Left ventricle myocardium inferior (tissue), 1 donor: ENCODE results near the gene SLC39A11. TPM values are rescaled to one million over a fixed set of nuclear protein-coding genes. Genes with fewer than 3 reads are reported as not detected.

Experiments
- DNase-seq: peaks from one replicate; pipeline ENCODE4 v3.0.0-alpha.2; 2020
- H3K27ac ChIP-seq: fragments of 200-600 bp; replicated peaks from 2 replicates; pipeline ENCODE4 v1.8.0; 2021
- H3K27me3 ChIP-seq: fragments of 200-600 bp; 2 replicates; pipeline ENCODE4 v1.8.0; 2021; ENCODE audit warnings: low read depth
- H3K36me3 ChIP-seq: fragments of 200-600 bp; 2 replicates; pipeline ENCODE4 v1.8.0; 2021
- H3K4me1 ChIP-seq: fragments of 200-600 bp; 2 replicates; pipeline ENCODE4 v1.8.0; 2021
- H3K4me3 ChIP-seq: fragments of 200-600 bp; 2 replicates; pipeline ENCODE4 v1.8.0; 2021; ENCODE audit warnings: mild to moderate bottlenecking, moderate library complexity
- H3K9me3 ChIP-seq: fragments of 200-600 bp; replicated peaks from 2 replicates; pipeline ENCODE4 v1.8.0; 2021
- CTCF ChIP-seq: fragments of 200-600 bp; IDR thresholded peaks from 2 replicates; pipeline ENCODE4 v1.8.0; 2021; ENCODE audit warnings: antibody characterized with exemption, mild to moderate bottlenecking, borderline replicate concordance
- intact Hi-C: fragments of 100-400 bp; cut with micrococcal nuclease; formaldehyde crosslinking; loops from one replicate; pipeline ENCODE4 v1.11.0; 2022
- total RNA-seq: library from RNA; stranded (reverse); fragmentation: NEBNext Ultra II Directional; extraction: Animal tissue kit (Norgen Biotek cat#: 25700); gene quantifications from one replicate; pipeline ENCODE4 v1.2.1, GENCODE V29; 2021
- donor health status: DM: no; HTN: yes; CAD: no; lungs with severe emphysema.

SLC39A11 gene
- total RNA-seq, 1 donor from 2014 or later = 6.4 TPM

- Histone ChIP-seq H3K27ac (peak overlapping the region; percentile 69), H3K4me3 (peak overlapping the region; percentile 80), H3K9me3 (no peaks in the 10 kb centered on the region), H3K4me1 (peaks cover 31% of the 10 kb centered on the region), H3K27me3 (no peaks in the 10 kb centered on the region), H3K36me3 (peaks cover 15% of the 10 kb centered on the region)
- intact Hi-C loops = no loop called here
- peak; percentile 22 for DNase-seq
- no peak for TF ChIP-seq CTCF
Observed at GRCh38 chr17:73091770-73092522, 542 bp downstream of the SLC39A11 start.

GRCh38 chr17:73091410-73091769 is 1.1 kb downstream of the SLC39A11 start:
- intact Hi-C loops = no loop called here
- TF ChIP-seq CTCF = no peak
- Histone ChIP-seq H3K27ac (peak overlapping the region; percentile 69), H3K4me1 (peaks cover 31% of the 10 kb centered on the region), H3K4me3 (peak overlapping the region; percentile 80), H3K27me3 (no peaks in the 10 kb centered on the region), H3K36me3 (peaks cover 20% of the 10 kb centered on the region), H3K9me3 (no peaks in the 10 kb centered on the region)
- no peak for DNase-seq

- no peaks in the 10 kb centered on the region for H3K9me3 ChIP-seq
- peaks cover 27% of the 10 kb centered on the region for H3K36me3 ChIP-seq
- H3K4me3 ChIP-seq = peak overlapping the region; percentile 80
- no peaks in the 10 kb centered on the region for H3K27me3 ChIP-seq
- peak overlapping the region; percentile 69 for H3K27ac ChIP-seq
- DNase-seq = no peak
- H3K4me1 ChIP-seq = peaks cover 31% of the 10 kb centered on the region
- TF ChIP-seq CTCF = no peak
- intact Hi-C loops = no loop called here
Observed at GRCh38 chr17:73090396-73091202, 1.9 kb downstream of the SLC39A11 start.

GRCh38 chr17:73089322-73090317 is 2.9 kb downstream of the SLC39A11 start:
- intact Hi-C loops = no loop called here
- H3K4me1 ChIP-seq = peaks cover 31% of the 10 kb centered on the region
- no peaks in the 10 kb centered on the region for H3K9me3 ChIP-seq
- peaks cover 34% of the 10 kb centered on the region for H3K36me3 ChIP-seq
- DNase-seq = no peak
- no peaks in the 10 kb centered on the region for H3K27me3 ChIP-seq
- H3K4me3 ChIP-seq = no peak overlapping the region
- no peak overlapping the region for H3K27ac ChIP-seq
- no peak for TF ChIP-seq CTCF

- no peak for TF ChIP-seq CTCF
- no peak for DNase-seq
- intact Hi-C loops = no loop called here
Observed at GRCh38 chr17:73088561-73088960, 3.9 kb downstream of the SLC39A11 start.

More at GRCh38 chr17:73088561-73088960, 3.9 kb downstream of the SLC39A11 start:
- no peaks in the 10 kb centered on the region for H3K27me3 ChIP-seq
- no peak overlapping the region for H3K4me3 ChIP-seq
- H3K4me1 ChIP-seq = peaks cover 31% of the 10 kb centered on the region
- no peak overlapping the region for H3K27ac ChIP-seq
- peaks cover 5% of the 10 kb centered on the region for H3K9me3 ChIP-seq
- H3K36me3 ChIP-seq = peaks cover 45% of the 10 kb centered on the region
